ENCODE results near the gene DRAM2. TPM values are rescaled to one million over a fixed set of nuclear protein-coding genes. Genes with fewer than 3 reads are reported as not detected.
"Not testable (repeated sequence)": the region's sequence is repeated elsewhere in the genome, so short reads cannot be mapped to it uniquely, and the experiment has no call there.

The DRAM2 gene
- total RNA-seq, 1 donor from 2014 or later: 58.0 TPM

GRCh38 chr1:111082421-111083203 lies 57.3 kb downstream of the DRAM2 start:
- DNase-seq (ENCODE audit: low spot score): no peak

GRCh38 chr1:111079329-111079728 lies 60.6 kb downstream of the DRAM2 start:
- DNase-seq (ENCODE audit: low spot score): not testable (repeated sequence)

- not testable (repeated sequence) for DNase-seq (ENCODE audit: low spot score)
These were observed 62.6 kb downstream of the DRAM2 start for GRCh38 chr1:111077312-111077711.

Other genes starting within 250 kb of the DRAM2 start
- 7.2 TPM for gene LRIF1, start 176.2 kb downstream of the DRAM2 start, total RNA-seq
- 34.9 TPM for gene CEPT1, start 130 bp upstream of the DRAM2 start, total RNA-seq
- 42.8 TPM for gene DENND2D, start 60.6 kb upstream of the DRAM2 start, total RNA-seq
- 2.8 TPM for gene CHI3L2, start 87.6 kb upstream of the DRAM2 start, total RNA-seq
- gene CHIA, start 150.8 kb upstream of the DRAM2 start, total RNA-seq: 0.23 TPM

Measured in mucosa of gallbladder (tissue), 1 donor.